PC-9 (cell line): ENCODE data around the gene ATAD3C. TPM values are rescaled to one million over a fixed set of nuclear protein-coding genes. Genes with fewer than 3 reads are reported as not detected.

Experiments used
- BruUV-seq: library from RNA; stranded (reverse); fragments of 400-500 nt; replicated peaks from 2 replicates; lab custom pipeline; 2021; lab: Mats Ljungman, UMichigan
- CTCF ChIA-PET: fragments of 300-600 bp; sonication (Branson Sonifier 250); formaldehyde crosslinking; loops from one replicate; lab custom pipeline; 2022; ENCODE audit warnings: antibody characterized with exemption; lab: Charles Lee
- POLR2A ChIA-PET: fragments of 300-600 bp; sonication (Branson Sonifier 250); formaldehyde crosslinking; loops from one replicate; lab custom pipeline; 2022; ENCODE audit warnings: antibody characterized with exemption; ENCODE audit not compliant: unreplicated experiment; lab: Charles Lee
- DNase-seq, 2 experiments: peaks; one replicate each; pipeline versions ENCODE4 v3.0.0 to v3.0.0-alpha.2; 2015 to 2022; ENCODE audit warnings: mixed read lengths in 1 of 2
- H2AFZ ChIP-seq: fragments of 200-600 bp; sonication (generic); 2 replicates; pipeline ENCODE4 v1.8.1; 2017; ENCODE audit warnings: antibody characterized with exemption
- H3F3A ChIP-seq: fragments of 200-600 bp; sonication (generic); 2 replicates; pipeline ENCODE4 v1.8.1; 2017; ENCODE audit warnings: antibody characterized with exemption, mild to moderate bottlenecking, low read depth; ENCODE audit not compliant: insufficient read depth
- H3K27ac ChIP-seq: fragments of 200-600 bp; sonication (generic); 2 replicates; pipeline ENCODE4 v1.6.1; 2016; ENCODE audit warnings: mixed run types
- H3K27me3 ChIP-seq: fragments of 200-600 bp; sonication (generic); 2 replicates; pipeline ENCODE4 v1.6.1; 2016; ENCODE audit warnings: low read depth, mixed run types; ENCODE audit not compliant: insufficient read depth
- H3K36me3 ChIP-seq: fragments of 200-600 bp; sonication (generic); 2 replicates; pipeline ENCODE4 v1.6.1; 2016; ENCODE audit warnings: low read depth, mixed run types
- H3K4me1 ChIP-seq: fragments of 200-600 bp; sonication (generic); replicated peaks from 2 replicates; pipeline ENCODE4 v1.6.1; 2016; ENCODE audit warnings: mixed run types; ENCODE audit not compliant: insufficient read depth
- H3K4me2 ChIP-seq: fragments of 200-600 bp; sonication (generic); 2 replicates; pipeline ENCODE4 v1.6.1; 2017; ENCODE audit warnings: mixed run types
- H3K4me3 ChIP-seq: fragments of 200-600 bp; sonication (generic); 2 replicates; pipeline ENCODE4 v1.6.1; 2016; ENCODE audit warnings: mixed run types
- H3K79me2 ChIP-seq: fragments of 200-600 bp; sonication (generic); 2 replicates; pipeline ENCODE4 v1.6.1; 2017; ENCODE audit warnings: low read depth, mixed run types
- H3K9me2 ChIP-seq: fragments of 200-600 bp; sonication (generic); 2 replicates; pipeline ENCODE4 v1.8.1; 2017; ENCODE audit warnings: mild to moderate bottlenecking; ENCODE audit not compliant: insufficient read depth
- H3K9me3 ChIP-seq: fragments of 200-600 bp; sonication (generic); 2 replicates; pipeline ENCODE4 v1.8.1; 2016; ENCODE audit warnings: low read depth; ENCODE audit not compliant: insufficient read depth
- H4K20me1 ChIP-seq: fragments of 200-600 bp; sonication (generic); 2 replicates; pipeline ENCODE4 v1.8.1; 2017; ENCODE audit not compliant: insufficient read depth
- CTCF ChIP-seq: fragments of 200-600 bp; sonication (generic); conservative IDR thresholded peaks from 2 replicates; pipeline ENCODE4 v1.6.1; 2017; ENCODE audit warnings: mixed run types, antibody characterized with exemption, mild to moderate bottlenecking, moderate library complexity
- EZH2 ChIP-seq: fragments of 200-600 bp; sonication (generic); IDR thresholded peaks from 2 replicates; pipeline ENCODE4 v1.8.0; 2017; ENCODE audit warnings: antibody characterized with exemption, low read depth
- intact Hi-C: fragments of 100-400 bp; cut with micrococcal nuclease; formaldehyde crosslinking; loops from one replicate; pipeline ENCODE4 v1.10.0; 2022; ENCODE audit not compliant: unreplicated experiment
- total RNA-seq: library from RNA; stranded (reverse); gene quantifications from 2 replicates; pipeline ENCODE4 v1.2.3, GENCODE V29; 2021

The ATAD3C gene
- total RNA-seq, 1 experiment from 2014 or later, result 4.0 TPM

- BruUV-seq, result no TSS peak
- ChIA-PET CTCF (interaction anchor here (0.5 kb wide), 1 partner anchor 13 kb away, joined by 5 read pairs; no protein-coding TSS in a partner anchor), POLR2A (no interaction called here)
- Histone ChIP-seq H3K27ac (no peak overlapping the region), H3K36me3 (no peaks in the 10 kb centered on the region), H3K27me3 (no peaks in the 10 kb centered on the region), H3K9me2 (no peaks in the 10 kb centered on the region), H3K4me1 (peaks cover 62% of the 10 kb centered on the region), H3K9me3 (no peaks in the 10 kb centered on the region), H2AFZ (no peak overlapping the region), H4K20me1 (no peaks in the 10 kb centered on the region), H3K4me2 (peak overlapping the region; percentile 85), H3K79me2 (peaks cover 5% of the 10 kb centered on the region; the same call in 1 of the 2 replicates), H3F3A (peaks cover 32% of the 10 kb centered on the region; the same call in 1 of the 2 replicates), H3K4me3 (no peak overlapping the region)
- intact Hi-C loops, result loop anchor here (10.0 kb wide), 1 partner anchor 90 kb away; the partner anchor contains the start of gene DVL1
- TF ChIP-seq EZH2 (no peak), CTCF (no peak)
- DNase-seq, result no peak
Observed at GRCh38 chr1:1434824-1435105, 14.7 kb upstream of the ATAD3C start.

DNA sequence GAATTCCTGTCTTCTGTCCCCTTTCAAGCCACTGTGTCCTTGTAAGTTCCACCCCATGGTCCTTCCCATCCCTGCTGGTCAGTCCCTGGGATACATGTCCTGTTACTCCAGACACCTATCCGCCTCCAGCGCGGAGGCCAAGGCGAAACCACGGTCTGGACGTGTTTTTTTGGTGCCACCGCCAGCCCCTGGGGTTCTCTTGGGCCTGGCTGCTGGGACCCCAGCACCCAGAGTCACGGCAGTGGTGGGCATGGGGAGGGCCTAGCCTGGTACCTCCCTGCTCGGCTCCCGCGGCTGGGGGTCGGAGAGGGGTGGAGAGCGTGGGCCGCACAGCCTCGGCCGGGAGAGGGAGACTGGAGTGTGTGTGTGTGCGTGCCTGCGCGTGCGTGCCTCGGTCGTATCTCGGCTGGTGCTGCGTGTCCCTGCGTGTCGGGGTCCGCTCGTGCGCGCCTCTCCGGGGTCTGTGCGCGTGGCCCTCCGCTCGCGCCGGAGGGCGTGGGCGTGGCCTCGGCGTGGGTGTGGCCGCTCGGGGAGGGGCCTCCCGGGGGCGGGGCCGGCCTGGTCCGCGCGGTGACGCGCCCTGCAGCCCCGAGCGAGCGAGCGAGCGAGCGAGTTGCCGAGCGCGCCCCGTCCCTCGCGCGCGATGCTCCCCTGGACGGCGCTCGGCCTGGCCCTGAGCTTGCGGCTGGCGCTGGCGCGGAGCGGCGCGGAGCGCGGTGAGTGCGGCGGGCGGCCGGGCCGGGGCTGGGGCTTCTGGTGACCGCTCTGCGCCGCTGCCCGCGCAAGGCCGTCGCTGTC, 14.2 kb upstream of the ATAD3C start, which contains the start of gene VWA1:
Gene VWA1, plus strand, starts transcription at position 585 of the 798 bp plus-strand sequence. Its CDS starts 59 bp downstream, at position 644.
- Histone ChIP-seq H3K4me2 (peak within 1 kb of the TSS; percentile 85), H3K4me3 (peak within 1 kb of the TSS; percentile 69), H3K9me3 (no peaks in the 10 kb centered on the region), H3K36me3 (no peaks in the 10 kb centered on the region), H3K4me1 (peaks cover 57% of the 10 kb centered on the region), H3K27ac (no peak within 1 kb of the TSS), H3K79me2 (peaks cover 5% of the 10 kb centered on the region; the same call in 1 of the 2 replicates), H4K20me1 (no peaks in the 10 kb centered on the region), H2AFZ (no peak within 1 kb of the TSS), H3F3A (peaks cover 28% of the 10 kb centered on the region; the same call in 1 of the 2 replicates), H3K9me2 (no peaks in the 10 kb centered on the region), H3K27me3 (no peaks in the 10 kb centered on the region)
- peak in 1 of 2 experiments; percentile 78 for DNase-seq
- POLR2A ChIA-PET, result interaction anchor here (0.6 kb wide), 1 partner anchor 15 kb away, joined by 4 read pairs; no protein-coding TSS in a partner anchor
- intact Hi-C loops, result loop anchor here (10.0 kb wide), 1 partner anchor 91 kb away; the partner anchor contains the start of gene DVL1
- CTCF ChIA-PET, result no interaction called here
- TF ChIP-seq CTCF (no peak), EZH2 (no peak)
- no TSS peak for BruUV-seq

DNA sequence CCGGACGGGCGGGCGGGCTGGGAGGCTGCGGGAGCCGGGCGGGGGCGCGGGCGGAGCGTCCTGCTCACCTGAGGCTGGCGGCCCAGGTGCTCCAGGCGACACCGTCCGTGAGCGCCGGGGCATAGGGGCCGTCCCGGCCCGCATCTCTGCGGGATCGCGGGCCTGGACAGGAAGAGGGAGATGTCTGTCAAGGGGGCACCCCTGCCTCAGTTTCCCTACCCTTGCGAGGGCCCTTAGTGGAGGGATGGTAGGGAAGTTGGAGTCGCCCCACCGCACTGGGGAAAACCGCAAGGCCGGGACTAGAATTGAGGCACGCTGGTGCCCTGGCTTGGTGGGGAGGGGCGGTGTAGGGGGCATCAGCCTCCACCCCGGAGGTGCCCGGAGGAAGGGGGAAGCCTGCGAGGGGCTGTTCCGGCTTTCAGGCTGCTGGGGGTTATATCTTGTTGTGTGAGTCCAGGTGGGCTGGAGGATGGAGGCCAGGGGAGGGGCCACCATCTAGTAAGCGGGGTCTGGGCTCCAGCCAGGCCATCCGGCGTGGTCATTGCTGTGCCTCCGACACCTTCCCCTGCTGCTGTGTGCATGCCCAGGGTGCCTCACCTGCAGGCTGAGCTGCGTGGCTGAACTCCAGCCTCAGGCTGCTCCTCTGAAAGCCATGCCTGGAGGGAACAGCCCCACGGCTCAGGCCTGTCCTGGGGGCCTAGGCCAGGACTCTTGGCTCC, 13.4 kb upstream of the ATAD3C start:
- Histone ChIP-seq H3K4me1 (peaks cover 49% of the 10 kb centered on the region), H3K9me2 (no peaks in the 10 kb centered on the region), H3F3A (peaks cover 25% of the 10 kb centered on the region; the same call in 1 of the 2 replicates), H3K27me3 (no peaks in the 10 kb centered on the region), H3K9me3 (no peaks in the 10 kb centered on the region), H4K20me1 (no peaks in the 10 kb centered on the region), H3K4me3 (peak overlapping the region; percentile 69), H3K79me2 (peaks cover 5% of the 10 kb centered on the region; the same call in 1 of the 2 replicates), H3K4me2 (peak overlapping the region; percentile 85), H2AFZ (no peak overlapping the region), H3K36me3 (no peaks in the 10 kb centered on the region), H3K27ac (no peak overlapping the region)
- intact Hi-C loops, result loop anchor here (10.0 kb wide), 1 partner anchor 91 kb away; the partner anchor contains the start of gene DVL1
- TF ChIP-seq CTCF (no peak), EZH2 (no peak)
- POLR2A ChIA-PET, result interaction anchor here (0.6 kb wide), 1 partner anchor 16 kb away, joined by 4 read pairs; no protein-coding TSS in a partner anchor
- CTCF ChIA-PET, result no interaction called here
- DNase-seq, result no peak
- no TSS peak for BruUV-seq
